HepG2 (cell line): ENCODE results near the gene SEMA7A. TPM values are rescaled to one million over a fixed set of nuclear protein-coding genes. Genes with fewer than 3 reads are reported as not detected.

ENCODE experiments used
- ADNP ChIP-seq: sonication (generic); formaldehyde crosslinking; IDR thresholded peaks from 2 replicates; pipeline ENCODE4 v1.4.0; 2020; ENCODE audit warnings: missing genetic modification reagents
- ATF1 ChIP-seq: IDR thresholded peaks from 2 replicates; pipeline ENCODE4 v1.6.1; 2016; ENCODE audit warnings: mild to moderate bottlenecking, control low read depth
- BRF2 ChIP-seq: sonication (generic); formaldehyde crosslinking; IDR thresholded peaks from 2 replicates; pipeline ENCODE4 v1.8.1; 2022; ENCODE audit warnings: mild to moderate bottlenecking, missing genetic modification reagents
- CEBPB ChIP-seq: IDR thresholded peaks from 2 replicates; pipeline ENCODE4 v1.6.1; 2011; ENCODE audit warnings: low read depth, low read length, improper control_type of control experiment, borderline replicate concordance
- GATAD1 ChIP-seq: IDR thresholded peaks from 2 replicates; pipeline ENCODE4 v1.6.1; 2016; ENCODE audit warnings: missing genetic modification reagents, missing compliant biosample characterization
- GPBP1L1 ChIP-seq: sonication (generic); formaldehyde crosslinking; IDR thresholded peaks from 2 replicates; pipeline ENCODE4 v1.5.0; 2020; ENCODE audit warnings: mild to moderate bottlenecking, missing genetic modification reagents
- HOXA9 ChIP-seq: sonication (generic); formaldehyde crosslinking; IDR thresholded peaks from 2 replicates; pipeline ENCODE4 v1.8.1; 2022; ENCODE audit warnings: missing genetic modification reagents, mild to moderate bottlenecking, moderate library complexity, borderline replicate concordance
- MEIS1 ChIP-seq: sonication (generic); formaldehyde crosslinking; IDR thresholded peaks from 2 replicates; pipeline ENCODE4 v1.9.0; 2021; ENCODE audit warnings: mild to moderate bottlenecking, missing genetic modification reagents, moderate library complexity, borderline replicate concordance
- MTA1 ChIP-seq: sonication (generic); formaldehyde crosslinking; IDR thresholded peaks from 2 replicates; pipeline ENCODE4 v1.4.0; 2020; ENCODE audit warnings: missing genetic modification reagents, mild to moderate bottlenecking, borderline replicate concordance
- PLSCR1 ChIP-seq: sonication (generic); formaldehyde crosslinking; IDR thresholded peaks from 2 replicates; pipeline ENCODE4 v1.5.0; 2020; ENCODE audit warnings: missing genetic modification reagents, mild to moderate bottlenecking, borderline replicate concordance
- RARG ChIP-seq: sonication (generic); formaldehyde crosslinking; IDR thresholded peaks from 2 replicates; pipeline ENCODE4 v1.4.0; 2020; ENCODE audit warnings: low read depth, mild to moderate bottlenecking, missing genetic modification reagents
- SALL1 ChIP-seq: sonication (generic); formaldehyde crosslinking; IDR thresholded peaks from 2 replicates; pipeline ENCODE4 v1.8.0; 2022; ENCODE audit warnings: mild to moderate bottlenecking, missing genetic modification reagents
- SOX6 ChIP-seq, 2 experiments: fragments of 450-650 bp in 1 of 2; sonication (generic) in 1 of 2; formaldehyde crosslinking in 1 of 2; IDR thresholded peaks; 2 replicates each; pipeline versions ENCODE4 v1.4.0 to v1.6.1; 2017 to 2020; ENCODE audit warnings: antibody characterized with exemption in 1 of 2, mild to moderate bottlenecking in 1 of 2, missing genetic modification reagents in 1 of 2
- TEAD3 ChIP-seq: optimal IDR thresholded peaks from 2 replicates; pipeline ENCODE3; 2016; ENCODE audit warnings: borderline replicate concordance
- TFE3 ChIP-seq: IDR thresholded peaks from 2 replicates; pipeline ENCODE4 v1.6.1; 2016
- YEATS4 ChIP-seq: sonication (generic); formaldehyde crosslinking; IDR thresholded peaks from 2 replicates; pipeline ENCODE4 v1.4.0; 2020; ENCODE audit warnings: missing genetic modification reagents, borderline replicate concordance
- ZBED4 ChIP-seq: sonication (generic); formaldehyde crosslinking; IDR thresholded peaks from 2 replicates; pipeline ENCODE4 v1.4.0; 2020; ENCODE audit warnings: missing genetic modification reagents, borderline replicate concordance
- ZNF333 ChIP-seq: sonication (generic); formaldehyde crosslinking; IDR thresholded peaks from 2 replicates; pipeline ENCODE4 v1.4.0; 2020; ENCODE audit warnings: mild to moderate bottlenecking, missing genetic modification reagents, borderline replicate concordance
- polyA plus RNA-seq, 8 experiments: library from polyadenylated mRNA; depleted of rRNA in 3 of 8; stranded (reverse) in 7 of 8; unstranded in 1 of 8; fragments of >200 nt; fragmentation: Illumina TruSeq in 4 of 8; extraction: Trizol in 4 of 8; gene quantifications; 2 replicates each; pipeline versions ENCODE4 v1.2.1 to v1.2.3, GENCODE V29; 2011 to 2016; ENCODE audit warnings: low read depth in 4 of 8, missing spikeins in 1 of 8, mixed read lengths in 1 of 8; ENCODE audit not compliant: insufficient read depth in 1 of 8
- total RNA-seq, 5 experiments: library from RNA; depleted of rRNA; stranded (reverse); fragments of >200 nt; fragmentation: Illumina TruSeq; extraction: Trizol; gene quantifications; 2 replicates each; pipeline ENCODE4 v1.2.3, GENCODE V29; 2016; ENCODE audit warnings: low read depth in 1 of 5

The SEMA7A gene
- total and polyA plus RNA-seq, 2 of the 13 experiments (the other 11 are each of a cell fraction or from before 2014, with no cell fraction given): 9.0 to 15.8 TPM

GRCh38 chr15:74443100-74443909 lies 9.5 kb upstream of the SEMA7A start (continued):
- TF ChIP-seq YEATS4 (CRISPR knock-in tag) (peak; percentile 28; the same call in 1 of the 2 replicates), TFE3 (CRISPR knock-in tag) (0 out of 2 replicates have a peak, but pooled peaks have one; percentile 36), ADNP (CRISPR knock-in tag) (peak; percentile 64; the same call in 1 of the 2 replicates), MEIS1 (CRISPR knock-in tag) (peak; percentile 74; the same call in 1 of the 2 replicates), ZBED4 (CRISPR knock-in tag) (peak; percentile 26; the same call in 1 of the 2 replicates), PLSCR1 (no peak), SOX6 (IDR thresholded peaks at IDR 0.05) (no peak), SOX6 (CRISPR knock-in tag; IDR thresholded peaks at IDR 0.05) (peak; percentile 95), TEAD3 (CRISPR knock-in tag) (peak; percentile 87), BRF2 (no peak), ATF1 (CRISPR knock-in tag) (no peak), SALL1 (peak; percentile 89), ZNF333 (CRISPR knock-in tag) (no peak), CEBPB (peak; percentile 52), GPBP1L1 (CRISPR knock-in tag) (no peak), MTA1 (CRISPR knock-in tag) (peak; percentile 59; the same call in 1 of the 2 replicates), GATAD1 (peak; percentile 61), HOXA9 (CRISPR knock-in tag) (0 out of 2 replicates have a peak, but pooled peaks have one; percentile 35), RARG (CRISPR knock-in tag) (no peak)
